SK-N-SH (cell line): ENCODE data around the gene PTPRF. TPM values are rescaled to one million over a fixed set of nuclear protein-coding genes. Genes with fewer than 3 reads are reported as not detected.

Source experiments
- CTCF ChIA-PET: fragments of 300-600, 350-600 bp; formaldehyde crosslinking; extraction: SDS; loops from one replicate; lab custom pipeline; 2021; lab: Yijun Ruan, JAX
- POLR2A ChIA-PET: fragments of 350-600 bp; sonication (Branson Sonifier 250); formaldehyde crosslinking; extraction: SDS; loops from one replicate; lab custom pipeline; 2020; ENCODE audit warnings: antibody characterized with exemption, inconsistent platforms; lab: Yijun Ruan, JAX
- DNase-seq: peaks from one replicate; pipeline ENCODE4 v3.0.0; 2012
- H2AFZ ChIP-seq: fragments of 200-600 bp; sonication (generic); 2 replicates; pipeline ENCODE4 v1.8.1; 2016; ENCODE audit warnings: antibody characterized with exemption, mild to moderate bottlenecking, low read depth
- H3F3A ChIP-seq: fragments of 200-600 bp; sonication (generic); replicated peaks from 2 replicates; pipeline ENCODE3; 2016; ENCODE audit warnings: antibody characterized with exemption, mild to moderate bottlenecking; ENCODE audit not compliant: insufficient read depth
- H3K27ac ChIP-seq, 2 experiments: fragments of 200-500 bp in 1 of 2; fragments of 200-600 bp in 1 of 2; sonication (Bioruptor generic) in 1 of 2; sonication (generic), shearing (Covaris generic) in 1 of 2; 2 replicates each; pipeline versions ENCODE4 v1.5.1 to v1.6.1; 2014 to 2016; ENCODE audit warnings: low read depth in 2 of 2, inconsistent platforms in 1 of 2, low read length in 1 of 2, mild to moderate bottlenecking in 1 of 2, mixed read lengths in 1 of 2
- H3K27me3 ChIP-seq: fragments of 200-600 bp; sonication (generic), shearing (Covaris generic); 2 replicates; pipeline ENCODE4 v1.6.1; 2016; ENCODE audit warnings: mixed run types; ENCODE audit not compliant: insufficient read depth
- H3K36me3 ChIP-seq, 2 experiments: fragments of 200-500 bp in 1 of 2; fragments of 200-600 bp in 1 of 2; sonication (Bioruptor generic) in 1 of 2; sonication (generic) in 1 of 2; replicated peaks in 1 of 2; 2 replicates each; pipeline versions ENCODE3 to v1.5.1; 2014 to 2016; ENCODE audit warnings: low read length in 1 of 2, mild to moderate bottlenecking in 1 of 2; ENCODE audit not compliant: insufficient read depth in 2 of 2, control insufficient read depth in 1 of 2
- H3K4me1 ChIP-seq, 2 experiments: fragments of 200-500 bp in 1 of 2; fragments of 200-600 bp in 1 of 2; sonication (Bioruptor generic) in 1 of 2; sonication (generic), shearing (Covaris generic) in 1 of 2; 2 replicates each; pipeline versions ENCODE4 v1.5.1 to v1.6.1; 2014 to 2016; ENCODE audit warnings: low read depth in 1 of 2, low read length in 1 of 2, mixed run types in 1 of 2; ENCODE audit not compliant: insufficient read depth in 2 of 2, control insufficient read depth in 1 of 2
- H3K4me2 ChIP-seq: fragments of 200-600 bp; sonication (generic), shearing (Covaris generic); 2 replicates; pipeline ENCODE4 v1.6.1; 2017; ENCODE audit warnings: mixed run types
- H3K4me3 ChIP-seq, 2 experiments: fragments of 200-500 bp in 1 of 2; fragments of 200-600 bp in 1 of 2; sonication (Bioruptor generic) in 1 of 2; sonication (generic), shearing (Covaris generic) in 1 of 2; 2 replicates each; pipeline versions ENCODE4 v1.5.1 to v1.8.1; 2014 to 2016; ENCODE audit warnings: low read depth in 2 of 2, inconsistent platforms in 1 of 2, low read length in 1 of 2, mild to moderate bottlenecking in 1 of 2, mixed read lengths in 1 of 2, moderate library complexity in 1 of 2
- H3K79me2 ChIP-seq: fragments of 200-600 bp; sonication (generic); 2 replicates; pipeline ENCODE4 v1.8.1; 2017; ENCODE audit warnings: mild to moderate bottlenecking; ENCODE audit not compliant: insufficient read depth
- H3K9ac ChIP-seq: fragments of 200-600 bp; sonication (generic); 2 replicates; pipeline ENCODE4 v1.6.1; 2017; ENCODE audit warnings: mixed run types
- H3K9me2 ChIP-seq: fragments of 200-600 bp; sonication (generic); 2 replicates; pipeline ENCODE4 v1.6.1; 2017; ENCODE audit warnings: mixed run types
- H3K9me3 ChIP-seq: fragments of 200-600 bp; sonication (generic); 2 replicates; pipeline ENCODE4 v1.6.1; 2017; ENCODE audit warnings: mixed run types, mild to moderate bottlenecking, moderate library complexity
- H4K20me1 ChIP-seq: fragments of 200-600 bp; sonication (generic); 2 replicates; pipeline ENCODE4 v1.6.1; 2017; ENCODE audit warnings: mild to moderate bottlenecking, mixed run types; ENCODE audit not compliant: insufficient read depth
- CHD2 ChIP-seq: fragments of 150-350 bp; IDR thresholded peaks from 2 replicates; pipeline ENCODE4 v1.6.1; 2018; ENCODE audit warnings: low read length; ENCODE audit not compliant: partially characterized antibody
- JUND ChIP-seq: IDR thresholded peaks from 2 replicates; pipeline ENCODE4 v1.4.0; 2012
- NRF1 ChIP-seq: IDR thresholded peaks from 2 replicates; pipeline ENCODE4 v1.6.1; 2012; ENCODE audit warnings: low read depth, mild to moderate bottlenecking, low read length
- POLR2AphosphoS5 ChIP-seq: IDR thresholded peaks from 2 replicates; pipeline ENCODE4 v1.6.1; 2012; ENCODE audit warnings: low read depth, low read length
- RCOR1 ChIP-seq: fragments of 150-350 bp; IDR thresholded peaks from 2 replicates; pipeline ENCODE4 v1.6.1; 2017; ENCODE audit warnings: antibody characterized with exemption, low read length
- SMC3 ChIP-seq: IDR thresholded peaks from 2 replicates; pipeline ENCODE4 v1.6.1; 2012; ENCODE audit warnings: low read depth, low read length, improper control_type of control experiment
- TEAD4 ChIP-seq: IDR thresholded peaks from 2 replicates; pipeline ENCODE4 v1.4.0; 2012; ENCODE audit warnings: mild to moderate bottlenecking, borderline replicate concordance; ENCODE audit not compliant: insufficient read depth
- USF2 ChIP-seq: fragments of 150-350 bp; IDR thresholded peaks from 2 replicates; pipeline ENCODE4 v1.6.1; 2017; ENCODE audit warnings: antibody characterized with exemption, low read length, low read depth, borderline replicate concordance
- ZBTB33 ChIP-seq: IDR thresholded peaks from 2 replicates; pipeline ENCODE4 v1.4.0; 2012; ENCODE audit warnings: low read depth, borderline replicate concordance
- WGBS: methylation state at CpG from one replicate; pipeline ENCODE4 v1.1.6; 2017; ENCODE audit warnings: low lambda C conversion rate; 5-methylcytosine and 5-hydroxymethylcytosine counted together
- polyA plus RNA-seq, 3 experiments: library from polyadenylated mRNA; depleted of rRNA; stranded (reverse); fragments of >200 nt; gene quantifications; 2 replicates each; pipeline ENCODE4 v1.2.3, GENCODE V29; 2012
- TF ChIP-seq, protein P1 (sequence below): IDR thresholded peaks from 2 replicates; pipeline ENCODE4; 2012
- TF ChIP-seq, protein P2 (sequence below): fragments of 200-600 bp; sonication (generic); IDR thresholded peaks from 2 replicates; pipeline ENCODE4 v1.6.1; 2017; ENCODE audit warnings: antibody characterized with exemption, mild to moderate bottlenecking, moderate library complexity

Gene PTPRF
- polyA plus RNA-seq, 1 of the 3 experiments (the other 2 are of a cell fraction), result 72.7 TPM

DNA sequence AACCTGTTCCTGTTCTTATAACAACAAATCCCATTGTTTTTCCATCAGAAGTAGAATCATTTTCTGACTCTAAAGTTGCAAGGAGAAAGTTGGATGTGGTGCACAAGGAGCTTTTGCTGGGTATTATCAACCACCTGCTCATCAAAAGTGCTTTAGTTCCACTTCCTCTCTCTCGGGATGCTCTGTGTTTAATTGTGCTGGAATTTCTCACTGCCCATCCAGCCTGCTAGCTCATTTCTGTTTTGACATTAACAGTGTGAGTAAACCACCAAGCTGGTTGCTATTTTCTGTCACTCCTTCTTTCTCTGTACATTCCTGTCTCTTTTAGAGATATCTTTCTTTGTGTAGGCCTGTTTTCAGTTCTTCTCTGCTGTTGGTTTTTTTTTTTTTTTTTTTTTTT lies 125.3 kb downstream of the PTPRF start:
- no peak overlapping the region for H3K4me3 ChIP-seq
- DNase-seq, result no peak
- H4K20me1 ChIP-seq, result peaks cover 30% of the 10 kb centered on the region
- peaks cover 51 to 64% of the 10 kb centered on the region in 2 experiments for H3K36me3 ChIP-seq
- H3F3A ChIP-seq, result no peaks in the 10 kb centered on the region
- TF ChIP-seq TEAD4 (no peak), NRF1 (no peak), POLR2AphosphoS5 (no peak), USF2 (no peak), SMC3 (no peak), RCOR1 (no peak), ZBTB33 (no peak)
- TF ChIP-seq, protein P1, sequence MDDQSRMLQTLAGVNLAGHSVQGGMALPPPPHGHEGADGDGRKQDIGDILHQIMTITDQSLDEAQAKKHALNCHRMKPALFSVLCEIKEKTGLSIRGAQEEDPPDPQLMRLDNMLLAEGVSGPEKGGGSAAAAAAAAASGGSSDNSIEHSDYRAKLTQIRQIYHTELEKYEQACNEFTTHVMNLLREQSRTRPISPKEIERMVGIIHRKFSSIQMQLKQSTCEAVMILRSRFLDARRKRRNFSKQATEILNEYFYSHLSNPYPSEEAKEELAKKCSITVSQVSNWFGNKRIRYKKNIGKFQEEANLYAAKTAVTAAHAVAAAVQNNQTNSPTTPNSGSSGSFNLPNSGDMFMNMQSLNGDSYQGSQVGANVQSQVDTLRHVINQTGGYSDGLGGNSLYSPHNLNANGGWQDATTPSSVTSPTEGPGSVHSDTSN, result no peak
- no peaks in the 10 kb centered on the region for H3K9me2 ChIP-seq
- no peak overlapping the region for H2AFZ ChIP-seq
- POLR2A ChIA-PET, result no interaction called here
- H3K27ac ChIP-seq, result no peak overlapping the region
- 80% methylated on average over 1 of the region's 1 CpG for WGBS
- no peak overlapping the region for H3K4me2 ChIP-seq
- H3K9ac ChIP-seq, result no peak overlapping the region
- peaks cover 61% of the 10 kb centered on the region for H3K79me2 ChIP-seq
- H3K27me3 ChIP-seq, result no peaks in the 10 kb centered on the region
- peaks cover 0 to 10% of the 10 kb centered on the region in 2 experiments; a peak in 2 of 4 replicates for H3K4me1 ChIP-seq
- H3K9me3 ChIP-seq, result no peaks in the 10 kb centered on the region
- CTCF ChIA-PET, result interaction anchor here (0.8 to 1.3 kb wide), 3 partner anchors 16 to 279 kb away, joined by 3 to 4 read pairs (median 3); no protein-coding TSS in a partner anchor

DNA sequence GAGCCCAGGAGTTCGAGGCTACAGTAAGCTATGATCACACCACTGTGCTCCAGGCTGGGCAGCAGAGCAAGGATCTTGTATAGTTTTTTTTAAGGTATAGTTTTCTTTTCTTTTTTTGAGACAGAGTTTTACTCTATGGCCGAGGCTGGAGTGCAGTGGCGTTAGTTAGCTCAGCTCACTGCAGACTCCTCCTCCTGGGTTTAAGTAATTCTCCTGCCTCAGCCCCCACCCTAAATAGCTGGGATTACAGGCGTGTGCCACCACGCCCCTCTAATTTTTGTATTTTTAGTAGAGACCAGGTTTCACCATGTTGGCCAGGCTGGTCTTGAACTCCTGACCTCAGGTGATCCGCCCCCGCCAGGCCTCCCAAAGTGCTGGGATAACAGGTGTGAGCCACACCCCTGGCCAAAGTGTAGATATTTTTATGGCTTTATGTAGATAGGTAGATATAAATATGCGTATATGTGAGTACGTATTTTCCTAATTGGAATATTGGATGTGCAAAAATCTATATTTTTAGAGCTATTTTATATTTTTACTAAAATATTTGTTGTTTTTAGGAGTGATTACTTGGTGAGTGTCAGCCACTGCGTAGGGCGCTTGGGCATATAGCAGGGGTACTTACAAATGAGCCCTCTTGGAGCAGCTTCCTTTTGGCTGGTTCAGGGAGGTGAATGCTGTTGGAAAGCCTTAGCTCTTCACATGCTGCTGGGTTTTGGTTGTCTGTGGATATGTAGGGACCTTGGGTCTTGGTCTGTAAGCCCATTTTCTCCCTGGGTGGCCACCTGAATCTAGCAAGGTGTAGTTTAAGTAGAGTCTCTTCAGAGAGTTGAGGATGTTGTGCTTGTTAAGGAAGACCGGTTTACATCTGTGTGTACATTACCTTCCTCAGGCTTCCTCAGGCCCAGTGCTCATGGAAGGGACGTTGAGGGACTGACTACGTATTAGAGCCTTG lies 128.8 kb downstream of the PTPRF start:
- Histone ChIP-seq H2AFZ (no peak overlapping the region), H3F3A (no peaks in the 10 kb centered on the region), H3K27me3 (no peaks in the 10 kb centered on the region), H3K4me1 (no peaks in the 10 kb centered on the region), H3K4me2 (no peak overlapping the region), H3K9me2 (no peaks in the 10 kb centered on the region), H3K9ac (no peak overlapping the region), H3K36me3 (peaks cover 57 to 84% of the 10 kb centered on the region in 2 experiments), H3K9me3 (no peaks in the 10 kb centered on the region), H3K27ac (no peak overlapping the region), H4K20me1 (no peaks in the 10 kb centered on the region; the same call in 1 of the 2 replicates), H3K79me2 (peaks cover 26% of the 10 kb centered on the region; the same call in 1 of the 2 replicates), H3K4me3 (no peak overlapping the region)
- TF ChIP-seq, protein P2, sequence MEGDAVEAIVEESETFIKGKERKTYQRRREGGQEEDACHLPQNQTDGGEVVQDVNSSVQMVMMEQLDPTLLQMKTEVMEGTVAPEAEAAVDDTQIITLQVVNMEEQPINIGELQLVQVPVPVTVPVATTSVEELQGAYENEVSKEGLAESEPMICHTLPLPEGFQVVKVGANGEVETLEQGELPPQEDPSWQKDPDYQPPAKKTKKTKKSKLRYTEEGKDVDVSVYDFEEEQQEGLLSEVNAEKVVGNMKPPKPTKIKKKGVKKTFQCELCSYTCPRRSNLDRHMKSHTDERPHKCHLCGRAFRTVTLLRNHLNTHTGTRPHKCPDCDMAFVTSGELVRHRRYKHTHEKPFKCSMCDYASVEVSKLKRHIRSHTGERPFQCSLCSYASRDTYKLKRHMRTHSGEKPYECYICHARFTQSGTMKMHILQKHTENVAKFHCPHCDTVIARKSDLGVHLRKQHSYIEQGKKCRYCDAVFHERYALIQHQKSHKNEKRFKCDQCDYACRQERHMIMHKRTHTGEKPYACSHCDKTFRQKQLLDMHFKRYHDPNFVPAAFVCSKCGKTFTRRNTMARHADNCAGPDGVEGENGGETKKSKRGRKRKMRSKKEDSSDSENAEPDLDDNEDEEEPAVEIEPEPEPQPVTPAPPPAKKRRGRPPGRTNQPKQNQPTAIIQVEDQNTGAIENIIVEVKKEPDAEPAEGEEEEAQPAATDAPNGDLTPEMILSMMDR, result no peak
- TF ChIP-seq CHD2, result no peak
- TF ChIP-seq ZBTB33, result no peak
- no peak for TF ChIP-seq JUND
- WGBS, result 96% methylated on average over 14 of the region's 14 CpGs
- ChIA-PET CTCF (interaction anchor here (0.9 to 1.8 kb wide), 3 partner anchors 9 to 104 kb away, joined by 3 to 4 read pairs (median 4); partner anchors contain the start of gene KDM4A), POLR2A (interaction anchor here (1.6 kb wide), 1 partner anchor 9 kb away, joined by 11 read pairs; the partner anchor contains the start of gene KDM4A)
- no peak for DNase-seq
